Measurements from ENCODE around the gene BRWD1. TPM values are rescaled to one million over a fixed set of nuclear protein-coding genes. Genes with fewer than 3 reads are reported as not detected.

BRWD1 gene
- total and polyA plus RNA-seq, 10 donors, result 7.2 to 98.0 (median 55.7) TPM

DNA sequence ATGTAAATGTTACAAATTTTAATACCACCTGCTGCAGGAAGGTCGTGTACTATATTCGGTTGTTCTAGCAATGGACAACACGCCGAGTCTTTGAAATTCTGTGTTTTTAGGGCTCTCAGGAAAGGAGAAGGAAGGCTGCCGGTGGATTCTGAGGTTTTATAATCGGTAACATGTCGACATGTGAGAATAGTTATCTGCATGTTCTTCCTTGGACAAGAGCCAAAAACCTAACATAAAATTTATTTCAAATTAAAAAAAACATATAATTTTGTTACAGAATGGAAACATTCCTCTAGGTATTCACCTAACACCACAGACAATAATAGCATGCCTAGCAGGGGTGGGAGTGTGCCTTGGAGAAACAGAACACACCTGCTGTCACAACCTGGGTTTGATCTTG, 135.0 kb downstream of the BRWD1 start:
- WGBS, 5 donors, result 51 to 77% (median 55%) methylated on average over 7 of the region's 7 CpGs
- Histone ChIP-seq H3K27ac (no peak overlapping the region), H3K4me1 (peaks cover 8 to 35% (median 21%) of the 10 kb centered on the region in 6 donors), H3K9me3 (no peaks in the 10 kb centered on the region), H3K4me3 (no peak overlapping the region), H3K36me3 (peaks cover 0 to 71% (median 16%) of the 10 kb centered on the region in 6 donors), H3K27me3 (replicated peaks in 1 of 7) (no peaks in the 10 kb centered on the region)
- TF ChIP-seq POLR2AphosphoS5 (IDR thresholded peaks at IDR 0.05) (no peak), POLR2A (IDR thresholded peaks at IDR 0.05) (no peak)
- TF ChIP-seq, protein P1, sequence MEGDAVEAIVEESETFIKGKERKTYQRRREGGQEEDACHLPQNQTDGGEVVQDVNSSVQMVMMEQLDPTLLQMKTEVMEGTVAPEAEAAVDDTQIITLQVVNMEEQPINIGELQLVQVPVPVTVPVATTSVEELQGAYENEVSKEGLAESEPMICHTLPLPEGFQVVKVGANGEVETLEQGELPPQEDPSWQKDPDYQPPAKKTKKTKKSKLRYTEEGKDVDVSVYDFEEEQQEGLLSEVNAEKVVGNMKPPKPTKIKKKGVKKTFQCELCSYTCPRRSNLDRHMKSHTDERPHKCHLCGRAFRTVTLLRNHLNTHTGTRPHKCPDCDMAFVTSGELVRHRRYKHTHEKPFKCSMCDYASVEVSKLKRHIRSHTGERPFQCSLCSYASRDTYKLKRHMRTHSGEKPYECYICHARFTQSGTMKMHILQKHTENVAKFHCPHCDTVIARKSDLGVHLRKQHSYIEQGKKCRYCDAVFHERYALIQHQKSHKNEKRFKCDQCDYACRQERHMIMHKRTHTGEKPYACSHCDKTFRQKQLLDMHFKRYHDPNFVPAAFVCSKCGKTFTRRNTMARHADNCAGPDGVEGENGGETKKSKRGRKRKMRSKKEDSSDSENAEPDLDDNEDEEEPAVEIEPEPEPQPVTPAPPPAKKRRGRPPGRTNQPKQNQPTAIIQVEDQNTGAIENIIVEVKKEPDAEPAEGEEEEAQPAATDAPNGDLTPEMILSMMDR (IDR thresholded peaks at IDR 0.05 in 8 of 11, conservative IDR thresholded peaks at IDR 0.05 in 3 of 11), result no peak
- DNase-seq, result no peak
- intact Hi-C loops (cut with DNase I; ENCODE audit: low total_unique reads), result no loop called here

DNA sequence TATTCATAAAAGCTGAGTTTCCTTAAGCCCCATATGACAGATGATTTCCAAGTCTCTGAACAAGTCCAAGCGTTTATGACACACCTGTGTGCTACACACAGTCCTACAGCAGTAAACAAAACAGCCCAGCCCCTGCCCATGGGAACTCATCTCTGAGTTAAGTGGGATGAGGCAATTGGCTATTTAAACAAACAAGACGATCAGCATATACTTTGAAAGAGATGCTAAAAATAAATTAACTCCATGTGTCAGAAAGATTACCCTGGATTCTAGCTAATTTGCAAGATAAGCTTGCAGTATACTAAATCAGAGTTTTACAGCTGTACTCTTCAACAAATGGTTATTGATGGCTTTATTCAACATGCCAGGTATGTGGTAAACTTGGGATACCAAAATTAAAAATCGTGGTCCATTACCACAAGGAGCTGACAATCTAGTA, 137.1 kb downstream of the BRWD1 start:
- H3K27me3 ChIP-seq (replicated peaks in 1 of 7), result no peaks in the 10 kb centered on the region

DNA sequence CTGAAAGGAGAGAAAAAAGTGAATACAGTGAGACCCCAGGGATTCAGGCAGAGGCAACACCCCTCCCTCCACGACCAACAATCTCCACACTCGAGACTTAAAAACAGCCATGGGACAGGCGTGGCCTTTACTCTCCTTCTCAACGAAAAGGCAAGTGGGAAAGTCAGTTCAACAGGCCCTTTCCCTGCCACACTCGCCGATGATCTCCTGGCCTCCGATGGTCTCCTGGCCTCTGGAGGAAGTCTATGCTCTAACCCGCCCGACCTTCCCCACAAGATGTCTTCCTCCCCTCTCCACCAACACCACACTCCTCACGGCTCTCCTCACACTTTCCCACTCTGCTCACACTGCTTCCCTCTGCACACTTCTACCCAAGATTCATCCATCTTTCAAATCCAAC, 137.8 kb downstream of the BRWD1 start:
- Histone ChIP-seq H3K9me3 (no peaks in the 10 kb centered on the region), H3K36me3 (peaks cover 0 to 92% (median 21%) of the 10 kb centered on the region in 6 donors), H3K27ac (no peak overlapping the region), H3K4me1 (peaks cover 0 to 15% (median 3%) of the 10 kb centered on the region in 6 donors), H3K4me3 (no peak overlapping the region), H3K27me3 (replicated peaks in 1 of 7) (no peaks in the 10 kb centered on the region)
- intact Hi-C loops (cut with DNase I; ENCODE audit: low total_unique reads), result no loop called here
- 77 to 83% (median 83%) methylated on average over 10 of the region's 10 CpGs for WGBS, 5 donors
- no peak for TF ChIP-seq POLR2A (IDR thresholded peaks at IDR 0.05)
- no peak for TF ChIP-seq POLR2AphosphoS5 (IDR thresholded peaks at IDR 0.05)
- TF ChIP-seq, protein P1 (IDR thresholded peaks at IDR 0.05 in 8 of 11, conservative IDR thresholded peaks at IDR 0.05 in 3 of 11), result no peak
- DNase-seq, result no peak

More for the DNA sequence above, 137.1 kb downstream of the BRWD1 start:
- H3K4me3 ChIP-seq, result no peak overlapping the region
- no peaks in the 10 kb centered on the region for H3K9me3 ChIP-seq
- H3K36me3 ChIP-seq, result peaks cover 0 to 86% (median 19%) of the 10 kb centered on the region in 6 donors
- peaks cover 0 to 21% (median 6%) of the 10 kb centered on the region in 6 donors for H3K4me1 ChIP-seq
- intact Hi-C loops (cut with DNase I; ENCODE audit: low total_unique reads), result no loop called here
- H3K27ac ChIP-seq, result no peak overlapping the region
- WGBS, 5 donors, result 37 to 42% (median 40%) methylated on average over 3 of the region's 3 CpGs
- DNase-seq, result no peak
- TF ChIP-seq POLR2A (IDR thresholded peaks at IDR 0.05) (no peak), POLR2AphosphoS5 (IDR thresholded peaks at IDR 0.05) (no peak)
- TF ChIP-seq, protein P1 (IDR thresholded peaks at IDR 0.05 in 8 of 11, conservative IDR thresholded peaks at IDR 0.05 in 3 of 11), result no peak

DNA sequence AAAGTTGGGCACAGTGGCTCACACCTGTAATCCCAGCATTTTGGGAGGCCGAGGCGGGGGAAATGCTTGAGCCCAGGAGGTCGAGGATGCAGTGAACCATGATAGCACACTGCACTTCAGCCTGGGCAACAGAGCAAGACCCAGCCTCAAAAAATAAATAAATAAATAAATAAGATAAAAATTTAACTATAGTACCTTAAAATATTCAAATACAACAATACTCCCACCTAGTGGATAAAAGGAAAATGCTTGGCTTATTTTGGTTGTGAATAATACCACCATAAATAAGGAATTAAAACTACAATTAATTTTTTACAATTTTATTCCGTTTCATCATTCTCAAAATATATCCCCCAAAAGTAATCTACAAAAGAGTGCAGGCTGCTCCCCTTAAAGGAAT, 138.3 kb downstream of the BRWD1 start:
- H3K27me3 ChIP-seq (replicated peaks in 1 of 7), result no peaks in the 10 kb centered on the region
- H3K36me3 ChIP-seq, result peaks cover 0 to 89% (median 22%) of the 10 kb centered on the region in 6 donors
- DNase-seq, result no peak
- peaks cover 0 to 14% (median 3%) of the 10 kb centered on the region in 6 donors for H3K4me1 ChIP-seq
- intact Hi-C loops (cut with DNase I; ENCODE audit: low total_unique reads), result no loop called here
- no peaks in the 10 kb centered on the region for H3K9me3 ChIP-seq
- TF ChIP-seq POLR2A (IDR thresholded peaks at IDR 0.05), result no peak
- TF ChIP-seq, protein P1 (IDR thresholded peaks at IDR 0.05 in 8 of 11, conservative IDR thresholded peaks at IDR 0.05 in 3 of 11), result peak in 10 of 11 experiments; percentile 22 to 69 (median 58)
- no peak overlapping the region for H3K4me3 ChIP-seq
- no peak overlapping the region for H3K27ac ChIP-seq
- 75 to 94% (median 83%) methylated on average over 4 of the region's 4 CpGs for WGBS, 5 donors
